ENCODE measurements around the gene SLC45A3. TPM values are rescaled to one million over a fixed set of nuclear protein-coding genes. Genes with fewer than 3 reads are reported as not detected.
A peak's percentile ranks its signal among the peaks of the same experiment; 100 is the strongest.

Gene SLC45A3
- total RNA-seq, 4 donors from 2014 or later, result 12.2 to 29.1 (median 17.0) TPM

GRCh38 chr1:205664399-205665017, 15.8 kb downstream of the SLC45A3 start:
- no peak for TF ChIP-seq CTCF (IDR thresholded peaks at IDR 0.05)
- peak in 1 of 3 donors; percentile 12 for TF ChIP-seq POLR2AphosphoS5 (IDR thresholded peaks at IDR 0.05)
- no peak for TF ChIP-seq POLR2A (IDR thresholded peaks at IDR 0.05)
- no peak for TF ChIP-seq EP300 (IDR thresholded peaks at IDR 0.05; ENCODE audit: low read depth)
- no peaks in the 10 kb centered on the region for H3K36me3 ChIP-seq
- peaks cover 30 to 63% (median 52%) of the 10 kb centered on the region in 4 donors for H3K4me1 ChIP-seq
- DNase-seq, result peak; percentile 55
- intact Hi-C loops (cut with DNase I; ENCODE audit: low total_unique reads) (no loop called here), in situ Hi-C loops (cut with MboI; ENCODE audit: low pct_ligation_motif_present in 1 of 4, low pct_unique_long_range_greater_than_20kb in 1 of 4, low sequenced_read_pairs in 3 of 4) (no loop called here)
- no peak overlapping the region for H3K4me3 ChIP-seq
- no peaks in the 10 kb centered on the region for H3K27me3 ChIP-seq
- H3K9me3 ChIP-seq, result no peaks in the 10 kb centered on the region
- peak overlapping the region; percentile 58 to 78 (median 72) for H3K27ac ChIP-seq
- WGBS, 2 donors (ENCODE audit: low coverage in 1 of 2), result 50% methylated on average over 18 of the region's 19 CpGs; no CpG with 5 or more reads in 1 of the 2 donors

DNA sequence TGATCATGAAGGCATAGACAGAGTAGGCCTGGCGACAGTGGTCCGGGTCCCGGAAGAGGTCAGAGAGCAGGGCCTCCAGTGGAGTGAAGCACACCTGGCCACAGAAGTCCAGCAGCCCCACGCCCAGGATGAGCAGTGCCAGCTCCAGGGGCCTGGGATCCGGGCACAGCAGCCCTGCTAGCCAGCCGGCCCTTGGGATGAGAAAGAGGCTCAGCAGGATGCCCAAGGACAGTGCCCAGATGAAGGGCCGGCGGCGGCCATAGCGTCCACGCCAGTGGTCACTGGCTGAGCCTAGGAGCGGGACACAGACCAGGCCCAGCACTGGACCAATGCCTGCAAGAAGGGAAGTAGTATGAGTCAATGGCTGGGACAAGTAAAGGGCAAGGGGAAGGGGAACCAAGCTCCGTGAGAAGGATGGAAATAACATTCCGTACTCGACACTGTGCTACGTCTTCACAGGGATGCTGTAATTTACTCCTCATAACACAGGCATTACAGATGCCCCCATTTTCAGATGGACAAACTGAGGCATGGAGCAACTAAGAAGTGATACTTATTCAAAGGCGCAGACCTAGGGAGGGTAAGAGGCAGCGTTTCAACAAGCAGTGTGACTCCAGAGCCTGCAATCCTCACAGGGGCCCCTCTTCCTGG, 16.9 kb downstream of the SLC45A3 start:
- TF ChIP-seq POLR2AphosphoS5 (IDR thresholded peaks at IDR 0.05) (no peak), EP300 (IDR thresholded peaks at IDR 0.05; ENCODE audit: low read depth) (no peak), POLR2A (IDR thresholded peaks at IDR 0.05) (no peak), CTCF (IDR thresholded peaks at IDR 0.05) (no peak)
- Histone ChIP-seq H3K27ac (peak overlapping the region in 3 of 4 donors; percentile 71 to 78 (median 74)), H3K4me1 (peaks cover 26 to 56% (median 45%) of the 10 kb centered on the region in 4 donors), H3K36me3 (no peaks in the 10 kb centered on the region), H3K27me3 (no peaks in the 10 kb centered on the region), H3K9me3 (no peaks in the 10 kb centered on the region), H3K4me3 (no peak overlapping the region)
- in situ Hi-C loops (cut with MboI; ENCODE audit: low pct_ligation_motif_present in 1 of 4, low pct_unique_long_range_greater_than_20kb in 1 of 4, low sequenced_read_pairs in 3 of 4), result no loop called here
- DNase-seq, result no peak
- intact Hi-C loops (cut with DNase I; ENCODE audit: low total_unique reads), result no loop called here
- 89% methylated on average over 18 of the region's 18 CpGs; no CpG with 5 or more reads in 1 of the 2 donors for WGBS, 2 donors (ENCODE audit: low coverage in 1 of 2)

DNA sequence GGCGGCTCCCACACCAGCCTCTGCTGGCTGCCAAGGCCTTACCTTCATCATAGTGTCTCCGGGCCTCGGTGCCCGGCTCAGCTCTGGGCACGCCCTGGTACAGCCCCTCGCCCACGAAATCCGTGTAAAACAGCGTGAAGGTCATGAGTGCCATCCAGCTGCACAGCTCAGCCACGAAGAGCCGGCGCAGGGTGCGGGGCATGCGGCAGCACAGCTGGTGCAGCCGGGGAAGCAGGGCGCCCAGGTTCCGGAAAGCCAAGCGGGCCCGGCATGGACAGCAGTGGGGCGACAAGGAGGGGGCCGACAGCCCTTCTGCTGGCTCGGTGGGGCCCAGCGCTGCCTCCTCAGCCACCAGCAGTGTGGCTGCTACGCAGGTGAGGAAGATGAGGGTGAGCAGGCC, 17.5 kb downstream of the SLC45A3 start:
- intact Hi-C loops (cut with DNase I; ENCODE audit: low total_unique reads) (no loop called here), in situ Hi-C loops (cut with MboI; ENCODE audit: low pct_ligation_motif_present in 1 of 4, low pct_unique_long_range_greater_than_20kb in 1 of 4, low sequenced_read_pairs in 3 of 4) (no loop called here)
- peaks cover 23 to 50% (median 38%) of the 10 kb centered on the region in 4 donors for H3K4me1 ChIP-seq
- DNase-seq, result no peak
- no peaks in the 10 kb centered on the region for H3K27me3 ChIP-seq
- WGBS, 2 donors (ENCODE audit: low coverage in 1 of 2), result 96% methylated on average over 23 of the region's 24 CpGs; no CpG with 5 or more reads in 1 of the 2 donors
- H3K27ac ChIP-seq, result no peak overlapping the region
- H3K4me3 ChIP-seq, result no peak overlapping the region
- no peaks in the 10 kb centered on the region for H3K36me3 ChIP-seq
- no peaks in the 10 kb centered on the region for H3K9me3 ChIP-seq
- TF ChIP-seq CTCF (IDR thresholded peaks at IDR 0.05) (no peak), POLR2AphosphoS5 (IDR thresholded peaks at IDR 0.05) (no peak), POLR2A (IDR thresholded peaks at IDR 0.05) (no peak), EP300 (IDR thresholded peaks at IDR 0.05; ENCODE audit: low read depth) (no peak)

DNA sequence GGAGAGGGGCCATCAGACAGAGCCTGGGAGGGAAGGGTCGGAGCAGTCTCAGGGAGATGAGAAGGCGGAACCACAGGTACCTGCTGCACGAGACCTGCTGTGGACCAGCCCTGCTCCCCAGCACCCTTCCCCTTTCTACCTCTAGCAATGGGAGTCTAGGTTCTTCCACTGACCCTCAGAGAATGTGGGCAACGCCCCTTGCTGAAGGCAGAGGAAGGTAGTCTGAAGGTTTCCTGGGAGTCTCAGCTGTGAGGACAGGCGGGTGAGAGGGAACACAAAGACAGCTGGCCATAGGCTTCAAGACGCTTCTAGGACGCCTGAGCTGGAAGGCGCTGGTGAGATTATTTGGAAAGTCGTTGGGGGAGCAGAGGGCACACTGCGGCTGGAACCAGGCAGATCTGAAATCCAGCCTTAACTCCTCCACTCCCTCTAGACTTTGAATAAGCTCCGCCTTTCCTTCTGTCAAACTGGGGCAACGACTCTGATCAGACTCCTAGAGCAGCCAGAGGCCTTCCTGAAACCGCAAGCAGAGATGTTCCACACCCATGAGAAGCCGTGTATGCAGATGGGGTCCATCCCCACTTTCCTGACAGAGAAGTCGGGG, 18.1 kb downstream of the SLC45A3 start:
- DNase-seq, result no peak
- Histone ChIP-seq H3K27me3 (no peaks in the 10 kb centered on the region), H3K36me3 (no peaks in the 10 kb centered on the region), H3K9me3 (no peaks in the 10 kb centered on the region), H3K4me3 (no peak overlapping the region), H3K27ac (no peak overlapping the region), H3K4me1 (peaks cover 17 to 44% (median 33%) of the 10 kb centered on the region in 4 donors)
- in situ Hi-C loops (cut with MboI; ENCODE audit: low pct_ligation_motif_present in 1 of 4, low pct_unique_long_range_greater_than_20kb in 1 of 4, low sequenced_read_pairs in 3 of 4) (no loop called here), intact Hi-C loops (cut with DNase I; ENCODE audit: low total_unique reads) (no loop called here)
- 75 to 85% methylated on average over 4 to 14 of the region's 15 CpGs for WGBS, 2 donors (ENCODE audit: low coverage in 1 of 2)
- no peak for TF ChIP-seq CTCF (IDR thresholded peaks at IDR 0.05)
- no peak for TF ChIP-seq EP300 (IDR thresholded peaks at IDR 0.05; ENCODE audit: low read depth)
- TF ChIP-seq POLR2A (IDR thresholded peaks at IDR 0.05), result no peak
- TF ChIP-seq POLR2AphosphoS5 (IDR thresholded peaks at IDR 0.05), result no peak

Data from transverse colon (tissue), 4 donors.